Ammon's horn (tissue), 1 donor: ENCODE data around the gene ADD2.
"Not testable (repeated sequence)": the region's sequence is repeated elsewhere in the genome, so short reads cannot be mapped to it uniquely, and the experiment has no call there.

ENCODE experiments used
- DNase-seq: peaks from one replicate; pipeline ENCODE4 v3.0.0-alpha.2; 2016; ENCODE audit warnings: low spot score

Gene ADD2, protein sequence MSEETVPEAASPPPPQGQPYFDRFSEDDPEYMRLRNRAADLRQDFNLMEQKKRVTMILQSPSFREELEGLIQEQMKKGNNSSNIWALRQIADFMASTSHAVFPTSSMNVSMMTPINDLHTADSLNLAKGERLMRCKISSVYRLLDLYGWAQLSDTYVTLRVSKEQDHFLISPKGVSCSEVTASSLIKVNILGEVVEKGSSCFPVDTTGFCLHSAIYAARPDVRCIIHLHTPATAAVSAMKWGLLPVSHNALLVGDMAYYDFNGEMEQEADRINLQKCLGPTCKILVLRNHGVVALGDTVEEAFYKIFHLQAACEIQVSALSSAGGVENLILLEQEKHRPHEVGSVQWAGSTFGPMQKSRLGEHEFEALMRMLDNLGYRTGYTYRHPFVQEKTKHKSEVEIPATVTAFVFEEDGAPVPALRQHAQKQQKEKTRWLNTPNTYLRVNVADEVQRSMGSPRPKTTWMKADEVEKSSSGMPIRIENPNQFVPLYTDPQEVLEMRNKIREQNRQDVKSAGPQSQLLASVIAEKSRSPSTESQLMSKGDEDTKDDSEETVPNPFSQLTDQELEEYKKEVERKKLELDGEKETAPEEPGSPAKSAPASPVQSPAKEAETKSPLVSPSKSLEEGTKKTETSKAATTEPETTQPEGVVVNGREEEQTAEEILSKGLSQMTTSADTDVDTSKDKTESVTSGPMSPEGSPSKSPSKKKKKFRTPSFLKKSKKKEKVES

DNA sequence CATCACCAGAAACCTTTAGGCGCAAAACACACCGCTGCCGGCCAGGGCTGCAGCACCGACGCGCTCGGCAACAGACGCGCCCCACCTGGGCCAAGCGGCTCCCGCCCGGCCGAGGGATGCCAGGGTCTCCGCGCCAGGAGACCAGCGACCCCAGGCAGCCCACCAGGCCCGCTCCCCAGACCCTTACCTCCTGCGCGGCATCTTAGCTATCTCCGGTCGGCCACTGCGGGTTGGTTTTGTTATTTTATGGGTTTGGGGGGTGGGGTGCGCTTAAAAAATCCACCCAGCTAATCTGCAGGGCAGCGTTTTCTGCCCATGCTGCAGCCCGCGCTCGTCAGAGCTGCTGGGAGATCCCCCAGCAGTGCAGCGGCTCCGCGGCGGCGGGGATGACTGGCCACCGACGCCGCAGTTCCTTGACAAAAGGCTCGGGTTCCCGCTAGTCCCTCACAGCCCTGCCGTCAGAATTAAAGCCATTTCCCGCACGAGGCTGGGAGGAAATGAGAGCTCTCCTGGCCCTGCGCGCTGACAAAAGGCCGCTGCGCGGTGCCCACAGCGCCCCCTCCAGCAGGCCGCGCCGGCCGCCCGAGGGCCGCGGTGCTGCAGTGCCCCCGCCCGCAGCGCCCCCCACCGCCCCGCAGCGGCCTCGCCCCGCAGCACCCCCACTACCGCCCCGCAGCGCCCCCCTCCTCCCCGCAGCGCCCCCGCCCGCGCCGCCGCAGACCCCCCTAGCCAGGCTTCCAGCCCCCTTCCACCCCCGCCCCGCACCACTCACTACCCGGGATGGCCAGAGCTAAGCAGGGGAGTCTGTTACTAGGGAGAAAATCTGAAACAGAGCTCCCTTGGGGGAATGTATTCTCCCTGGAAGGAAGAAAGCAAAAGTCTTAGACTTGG lies at the start of gene ADD2:
TSS of gene ADD2 (minus strand) at position 502 of the 891 bp plus-strand sequence. CDS start 61,792 bp downstream, outside the sequence.
- DNase-seq: peak; percentile 61

DNA sequence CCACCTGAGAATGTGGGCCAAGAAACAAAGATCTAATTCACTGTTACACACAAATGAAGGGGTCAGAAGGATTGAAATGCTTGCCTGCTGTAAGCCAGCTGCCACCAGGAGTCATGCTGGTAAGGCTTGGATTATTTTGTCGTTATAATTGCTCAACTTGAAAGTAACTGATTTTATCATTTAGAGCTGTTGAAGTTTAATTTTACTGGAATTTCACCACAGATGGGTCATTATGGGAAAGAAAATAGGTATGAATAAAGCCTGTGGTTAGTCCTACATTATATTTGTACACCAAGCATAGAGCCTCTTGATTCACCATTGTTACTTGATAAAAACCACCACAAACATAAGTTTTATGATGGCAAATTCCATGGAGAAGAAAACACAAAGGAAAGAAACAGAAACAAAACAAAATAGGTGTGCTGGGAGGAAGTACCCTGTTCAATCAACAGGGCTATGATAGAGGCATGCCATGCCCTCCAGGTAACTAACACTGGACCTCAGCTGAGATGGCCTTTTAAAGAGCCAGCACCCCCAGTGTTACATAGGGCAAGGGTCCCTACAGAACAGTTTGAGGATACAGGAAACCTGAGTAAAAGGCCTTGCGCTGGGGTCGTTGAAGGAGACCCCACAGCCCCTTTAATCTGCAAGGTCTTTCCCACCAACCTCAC lies 49.4 kb upstream of the ADD2 start:
- DNase-seq: no peak

DNA sequence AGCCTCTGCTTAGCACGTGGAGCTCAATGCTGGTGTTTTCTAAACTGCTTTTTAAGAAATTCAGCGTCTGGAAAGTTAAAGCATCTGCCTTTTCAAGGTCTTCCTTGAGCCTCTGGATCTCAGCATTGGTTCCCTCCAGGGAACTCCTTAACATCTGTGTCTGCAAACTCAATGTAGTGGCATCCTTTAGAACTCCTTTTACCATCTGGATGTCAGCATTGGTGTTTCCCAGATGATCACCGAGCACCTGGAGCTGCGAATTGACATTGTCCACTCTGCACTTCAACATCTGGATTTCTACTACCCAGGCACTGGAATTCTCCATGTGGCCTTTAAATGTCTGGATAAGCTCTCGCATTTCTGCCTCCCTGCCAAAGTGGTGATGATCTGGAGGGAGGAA lies 48.7 kb upstream of the ADD2 start:
- DNase-seq: no peak

DNA sequence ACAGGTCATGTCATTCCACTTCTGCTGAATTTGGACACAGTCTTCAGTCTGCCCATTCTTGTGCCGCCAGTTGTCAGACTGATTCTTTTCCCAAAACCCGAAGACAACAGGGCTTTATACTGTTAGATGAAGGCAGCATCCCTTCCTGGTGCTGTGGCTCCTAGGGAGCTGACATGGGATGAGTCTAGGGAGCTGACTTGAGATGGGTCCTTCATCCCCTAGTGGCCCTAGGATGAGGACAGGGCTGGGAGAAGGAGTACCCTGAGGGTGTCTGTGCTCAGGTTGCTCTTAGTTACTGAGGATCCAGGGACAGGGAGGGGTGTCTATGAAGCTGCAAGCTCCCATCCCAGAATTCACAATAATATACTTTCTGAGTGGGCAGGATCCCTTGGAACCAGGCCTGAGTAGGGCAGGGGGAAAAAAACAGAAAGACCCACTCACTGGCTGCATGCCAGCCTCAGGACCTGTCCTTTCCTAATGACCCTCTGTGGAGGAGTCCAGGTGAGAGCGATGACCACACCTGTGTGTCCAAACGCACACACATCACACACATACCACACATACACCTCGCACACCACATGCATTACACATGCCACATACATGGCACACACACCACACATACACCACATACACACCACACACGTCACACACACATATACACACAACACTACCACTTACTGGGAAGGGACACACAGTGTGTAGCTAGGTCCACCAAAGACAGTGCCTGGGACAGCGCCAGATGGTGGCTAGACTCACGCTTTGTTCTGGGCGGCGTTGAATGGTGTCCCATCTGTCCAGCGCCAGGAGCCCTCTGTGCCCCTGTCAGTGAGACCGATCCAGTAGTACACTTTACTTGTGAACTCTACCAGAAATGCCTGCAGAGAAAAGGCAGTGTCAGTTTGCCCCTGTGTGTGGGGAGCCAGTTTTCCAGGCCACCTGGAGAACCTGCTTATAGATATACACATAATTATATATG lies 41.3 kb upstream of the ADD2 start:
- no peak for DNase-seq

DNA sequence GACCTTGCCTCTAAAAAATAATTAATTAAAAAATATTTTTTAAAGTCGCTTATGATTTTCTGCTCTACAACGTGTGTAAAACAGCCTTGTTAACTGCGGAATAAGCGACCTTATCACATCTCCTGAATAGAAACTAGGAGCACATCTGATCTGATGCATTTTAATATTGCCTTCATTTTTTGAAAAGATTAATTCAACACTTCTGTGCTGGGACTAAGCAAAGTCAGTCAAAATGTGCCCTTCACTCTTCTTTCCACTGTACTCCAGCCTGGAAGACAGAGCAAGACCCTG lies 39.8 kb upstream of the ADD2 start:
- no peak for DNase-seq

DNA sequence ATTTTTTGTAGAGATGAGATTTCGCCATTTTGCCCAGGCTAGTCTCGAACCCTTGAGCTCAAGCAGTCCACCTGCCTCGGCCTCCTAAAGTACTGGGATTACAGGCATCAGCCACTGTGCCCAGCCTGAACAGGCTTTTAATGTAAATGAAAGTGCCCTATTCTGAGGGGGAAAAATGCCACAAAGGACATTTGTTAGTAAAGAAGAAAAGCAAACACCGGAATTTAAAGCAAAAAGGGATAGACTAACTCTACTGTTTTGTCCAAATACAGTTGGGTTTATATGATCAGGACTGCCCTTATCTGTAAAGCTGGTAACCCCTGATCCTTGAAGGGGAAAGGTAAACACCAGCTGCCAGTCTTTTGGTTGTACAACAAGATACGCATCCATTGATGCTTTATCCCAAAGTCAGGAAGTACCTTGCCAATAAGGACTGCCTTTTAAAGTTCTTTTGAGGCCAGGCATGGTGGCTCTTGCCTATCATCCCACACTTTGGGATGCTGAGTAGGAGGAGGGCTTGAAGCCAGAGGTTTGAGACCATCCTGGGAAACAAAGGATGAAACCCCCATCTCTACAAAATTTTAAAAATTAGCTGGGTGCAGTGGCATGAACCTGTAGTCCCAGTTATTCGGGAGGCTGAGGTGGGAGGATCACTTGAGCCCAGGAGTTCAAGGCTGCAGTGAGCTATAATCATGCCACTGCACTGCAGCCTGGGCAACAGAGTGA lies 39.3 kb upstream of the ADD2 start:
- DNase-seq: no peak

DNA sequence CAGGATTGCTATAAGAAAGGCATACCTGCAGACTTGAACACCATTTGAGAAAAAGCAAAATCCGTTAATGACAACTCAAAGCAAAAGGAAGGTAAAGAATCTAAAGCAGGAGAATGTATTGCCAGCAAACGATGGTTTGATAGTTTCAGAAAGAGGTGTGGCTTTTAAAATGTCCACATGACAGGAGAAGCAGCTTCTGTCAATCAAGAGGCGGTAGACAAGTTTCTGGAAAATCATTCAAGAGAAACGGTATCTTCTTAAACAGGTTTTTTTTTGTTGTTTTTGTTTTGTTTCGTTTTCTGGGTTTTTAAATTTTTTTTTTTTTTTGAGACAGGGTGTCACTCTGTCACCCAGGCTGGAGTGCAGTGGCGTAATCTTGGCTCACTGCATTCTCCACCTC lies 38.6 kb upstream of the ADD2 start:
- DNase-seq: no peak

DNA sequence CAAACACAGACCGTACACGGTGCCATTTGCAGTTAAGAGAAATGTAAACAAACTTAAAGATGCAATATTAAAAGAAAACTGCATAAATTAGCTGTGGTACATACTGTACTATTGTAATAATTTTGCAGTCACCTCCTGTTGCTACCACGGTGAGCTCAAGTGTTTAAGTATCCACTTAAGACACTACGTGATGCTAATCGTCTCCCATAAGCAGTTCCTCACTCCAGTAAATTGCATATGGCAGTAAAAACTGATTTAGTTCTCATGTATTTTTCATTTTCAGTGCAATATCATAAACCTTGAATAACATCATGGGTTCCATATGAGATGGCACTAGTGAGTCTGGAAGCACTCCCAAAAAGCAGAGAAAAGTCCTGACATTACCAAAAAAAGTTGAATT lies 38.0 kb upstream of the ADD2 start:
- no peak for DNase-seq

DNA sequence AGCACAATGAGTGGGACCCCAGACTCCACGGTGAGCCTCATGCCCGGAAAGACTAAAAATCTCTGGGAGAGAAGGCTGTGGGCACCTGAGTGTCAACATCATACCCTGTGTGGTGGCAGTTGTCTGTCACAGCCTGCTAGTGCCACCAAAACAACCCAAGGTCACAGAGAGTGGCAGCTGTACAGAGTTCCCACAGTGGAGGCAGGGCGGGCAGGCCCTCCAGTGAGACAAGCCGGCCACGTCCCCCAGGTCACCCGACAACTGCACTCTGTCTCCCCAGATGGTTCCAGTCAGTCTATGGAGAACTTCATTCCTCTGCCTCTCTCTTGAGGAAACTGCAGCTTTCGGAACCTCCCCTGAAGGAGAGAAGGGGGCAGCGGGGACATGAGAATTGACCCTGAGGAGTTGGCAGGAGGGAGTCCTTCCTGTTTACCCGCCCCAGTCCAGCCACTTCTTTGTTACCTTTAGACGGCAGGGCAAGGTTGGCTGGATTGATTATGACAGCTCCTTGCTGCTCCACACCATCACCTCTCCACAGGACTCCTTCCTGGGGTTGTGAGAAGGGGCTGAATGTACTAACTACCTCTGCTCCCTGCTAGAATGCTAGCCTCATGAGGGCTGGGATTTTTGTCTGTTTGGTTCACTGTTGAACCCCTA lies 33.7 kb upstream of the ADD2 start:
- no peak for DNase-seq

DNA sequence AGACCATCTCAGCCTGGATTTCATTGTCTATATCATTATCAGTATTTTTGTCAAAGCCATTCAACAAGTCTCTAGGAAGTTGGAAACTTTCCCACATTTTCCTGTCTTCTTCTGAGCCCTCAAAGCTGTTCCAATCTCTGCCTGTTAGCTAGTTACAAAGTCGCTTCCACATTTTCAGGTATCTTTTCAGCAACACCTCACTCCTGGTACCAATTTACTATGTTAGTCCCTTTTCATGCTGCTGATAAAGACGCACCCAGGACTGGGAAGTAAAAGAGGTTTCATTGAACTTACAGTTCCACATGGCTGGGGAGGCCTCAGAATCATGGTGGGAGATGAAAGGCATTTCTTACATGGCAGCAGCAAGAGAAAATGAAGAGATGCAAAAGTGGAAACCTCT lies 31.7 kb upstream of the ADD2 start:
- DNase-seq: no peak

DNA sequence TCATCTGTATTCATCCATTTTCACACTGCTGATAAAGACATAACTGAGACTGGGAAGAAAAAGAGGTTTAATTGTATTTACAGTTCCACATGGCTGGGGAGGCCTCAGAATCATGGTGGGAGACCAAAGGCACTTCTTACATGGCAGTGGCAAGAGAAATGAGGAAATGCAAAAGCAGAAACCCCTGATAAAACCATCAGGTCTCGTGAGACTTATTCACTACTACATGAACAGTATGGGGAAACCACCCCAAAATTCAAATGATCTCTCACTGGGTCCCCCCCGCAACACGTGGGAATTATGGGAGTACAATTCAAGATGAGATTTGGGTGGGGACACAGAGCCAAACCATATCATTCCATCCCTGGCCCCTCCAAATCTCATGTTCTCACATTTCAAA lies 30.0 kb upstream of the ADD2 start:
- DNase-seq: not testable (repeated sequence)

DNA sequence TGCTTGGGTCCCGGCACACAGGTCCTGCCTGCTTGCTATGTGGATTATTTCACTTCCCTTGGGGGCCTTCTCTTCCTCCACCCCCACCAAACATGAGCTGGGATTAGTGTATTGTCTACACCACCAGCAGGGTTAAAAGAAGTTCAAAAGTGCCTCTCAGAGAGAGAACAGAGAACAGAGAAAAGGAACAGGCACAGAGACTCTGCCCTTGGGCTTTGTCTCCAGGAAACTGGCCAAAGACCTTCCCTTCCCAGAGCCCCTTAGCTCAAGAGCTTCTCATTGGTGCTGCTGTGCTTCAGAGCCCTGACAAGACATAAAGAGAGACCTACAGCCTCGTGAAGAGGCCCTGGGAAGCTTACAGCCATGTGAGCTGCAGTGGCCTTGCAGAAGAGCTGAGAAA lies 29.5 kb upstream of the ADD2 start:
- no peak for DNase-seq

DNA sequence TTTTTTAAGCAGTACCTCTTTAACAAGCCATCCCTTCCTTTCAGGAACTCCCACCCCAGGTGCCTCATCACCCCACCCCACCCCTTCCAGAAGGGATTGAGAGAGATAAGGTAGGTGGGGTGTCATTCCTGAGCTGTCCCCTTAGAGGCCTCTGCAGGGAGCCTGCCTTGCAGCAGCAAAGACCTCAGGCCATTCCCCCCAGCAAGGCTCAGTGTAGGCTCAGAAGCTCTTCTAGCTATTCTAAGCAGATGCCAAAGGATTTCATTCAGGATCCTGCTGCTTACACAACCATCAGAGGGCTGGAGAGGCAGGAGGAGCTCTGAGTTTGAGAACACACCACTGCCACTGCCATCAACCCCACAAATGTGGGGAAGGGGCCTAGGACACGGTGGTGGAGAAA lies 28.3 kb upstream of the ADD2 start:
- DNase-seq: no peak

DNA sequence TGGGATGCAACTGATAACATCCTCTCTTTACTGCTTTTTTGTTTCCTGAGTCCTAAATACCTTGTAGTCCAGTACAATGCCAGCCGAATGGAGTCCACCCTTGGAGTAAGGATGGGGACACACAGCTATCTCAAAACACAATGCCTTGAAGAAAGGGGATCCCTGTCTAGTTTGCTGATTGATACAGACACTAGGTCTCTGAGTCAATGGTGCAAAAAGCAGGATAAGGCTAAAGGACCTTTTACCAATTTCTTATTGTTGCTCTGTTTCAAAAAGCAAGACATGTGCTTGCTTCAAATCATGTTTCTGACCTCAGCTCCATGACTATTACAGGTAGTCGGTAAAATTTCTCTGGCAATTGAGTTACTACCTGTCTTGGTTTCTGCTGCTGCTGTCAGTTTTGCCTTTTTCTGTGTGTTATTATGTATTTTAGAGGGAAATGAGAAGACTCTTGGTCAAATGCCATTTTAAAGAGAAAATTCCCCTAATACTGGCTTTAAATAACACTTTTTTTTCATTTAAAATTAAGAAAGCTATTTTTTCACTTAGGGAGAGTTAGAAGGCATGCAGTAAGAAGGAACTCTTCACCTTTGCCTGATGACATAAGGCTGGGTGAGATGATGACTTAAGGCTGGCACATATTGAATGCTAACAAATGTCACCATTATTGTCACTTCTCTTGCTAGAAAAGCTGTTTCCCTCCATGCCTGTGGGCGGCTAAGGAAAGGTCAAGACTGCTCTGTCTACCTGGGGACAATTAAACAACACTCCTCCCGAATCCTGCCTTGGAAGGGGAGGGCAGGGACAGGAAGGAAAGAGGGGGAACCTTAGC lies 27.4 kb upstream of the ADD2 start:
- DNase-seq: no peak

DNA sequence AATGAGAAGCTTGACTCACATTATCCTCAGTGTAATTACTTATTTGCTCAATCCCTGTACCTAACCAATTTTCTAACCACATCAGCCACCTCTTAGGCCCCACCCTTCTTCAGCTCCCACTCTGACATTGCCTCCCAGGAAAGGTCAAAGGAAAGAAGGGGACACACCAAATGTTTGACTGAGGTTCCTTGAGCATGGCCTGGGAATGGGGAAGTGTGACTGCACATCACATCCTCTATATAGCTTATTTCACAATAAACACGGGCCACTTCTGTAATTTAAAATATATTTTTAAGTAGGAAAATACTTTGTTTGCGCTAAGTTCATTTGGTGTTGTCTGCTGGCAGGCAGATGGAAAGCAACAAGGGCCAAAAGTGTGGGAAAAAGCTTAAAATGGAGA lies 25.4 kb upstream of the ADD2 start:
- peak; percentile 18 for DNase-seq

DNA sequence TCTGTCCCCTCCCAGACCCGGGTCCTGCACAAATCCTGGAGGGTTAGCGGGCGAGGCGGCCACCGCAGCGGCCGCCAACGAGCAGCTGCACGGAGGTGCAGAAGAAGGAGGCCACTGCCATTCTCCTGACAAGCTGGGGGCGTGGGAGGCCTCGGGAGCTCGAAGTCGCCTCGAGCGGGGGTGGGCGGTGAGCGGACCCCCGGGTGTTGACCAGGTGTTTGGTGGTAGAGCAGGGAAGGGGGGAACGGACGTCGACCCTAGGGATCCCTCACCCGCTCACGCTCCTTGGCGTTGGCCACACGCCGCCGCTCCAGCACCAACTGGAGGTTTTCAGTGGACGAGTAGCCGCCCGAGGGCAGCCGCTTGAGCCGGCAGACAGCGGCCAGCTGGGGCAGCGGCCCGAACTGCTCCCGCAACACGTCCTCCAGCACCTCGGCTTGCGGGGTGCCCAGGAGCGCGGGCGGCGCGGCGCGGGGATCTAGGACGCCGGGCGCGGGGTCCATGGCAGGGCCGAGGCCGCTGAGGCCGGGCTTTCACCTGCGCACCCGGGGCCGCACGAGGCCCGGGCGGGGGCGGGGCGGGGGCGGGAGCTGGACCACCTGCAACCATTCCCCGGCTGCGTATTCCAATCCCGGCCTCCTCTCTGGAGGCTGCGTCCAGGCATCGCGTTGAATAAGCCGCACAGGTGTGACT lies 22.3 kb upstream of the ADD2 start, which contains the start of gene FIGLA:
TSS of gene FIGLA (minus strand) at position 508 of the 693 bp plus-strand sequence. CDS start at position 503, 5 bp downstream.
- no peak for DNase-seq

DNA sequence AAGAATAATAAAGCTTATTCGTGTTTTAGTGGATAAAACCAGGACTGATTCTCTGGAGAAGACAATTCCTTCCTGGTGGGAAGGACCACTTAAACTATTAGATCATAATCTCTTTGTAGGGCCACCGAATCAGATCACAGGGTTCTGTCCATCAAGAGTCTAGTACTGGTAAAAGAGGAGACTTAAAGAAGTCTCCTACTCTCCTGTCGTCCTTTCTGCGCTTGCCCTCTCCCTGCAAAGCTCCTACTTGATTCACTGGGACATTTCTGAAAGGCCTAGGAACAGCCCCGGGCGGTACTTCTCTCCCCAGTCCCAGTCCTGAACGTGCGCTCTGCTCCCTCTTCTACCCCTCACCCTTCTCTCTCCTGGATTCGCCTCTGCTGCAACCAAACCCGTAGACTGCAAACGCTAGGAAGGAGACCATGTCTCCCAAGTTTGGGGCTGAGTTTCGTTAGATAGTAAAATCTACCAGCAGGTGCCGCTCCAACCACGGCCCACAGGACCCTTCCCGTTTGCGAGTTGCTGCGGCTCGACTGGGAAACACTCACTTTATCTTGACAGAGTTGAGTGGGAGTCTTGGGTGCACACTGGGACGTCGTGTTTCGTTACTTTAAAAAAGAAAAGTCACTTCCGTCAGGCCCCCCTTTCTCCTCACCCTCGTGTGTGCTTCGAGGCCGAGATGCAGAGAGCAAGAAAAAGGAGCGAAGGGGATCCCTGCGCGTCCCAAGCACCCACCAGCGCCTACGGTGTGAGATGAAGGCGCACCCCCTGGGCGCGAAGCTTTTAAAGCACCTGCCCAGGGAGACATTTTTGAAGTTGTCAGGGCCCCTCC lies 21.5 kb upstream of the ADD2 start:
- DNase-seq: peak; percentile 84
